Heart left ventricle (tissue), 16 donors: ENCODE data around the gene SMOC2. TPM values are rescaled to one million over a fixed set of nuclear protein-coding genes. Genes with fewer than 3 reads are reported as not detected.
A peak's percentile ranks its signal among the peaks of the same experiment; 100 is the strongest.

Experiments used
- ATAC-seq, 4 donors: fragments of 200-7000 bp; cut with Tn5 transposase; one replicate each; pipeline ENCODE4 v1.9.1; 2020 to 2022; ENCODE audit warnings: moderate library complexity in 4 of 4, mild to moderate bottlenecking in 3 of 4, moderate number of reproducible peaks in 1 of 4
- DNase-seq, 5 donors: peaks; one replicate each; pipeline ENCODE4 v3.0.0-alpha.2; 2020
- H3K27ac ChIP-seq, 12 donors: fragments of 200-600 bp; sonication (generic) in 4 of 12; one replicate each; pipeline versions ENCODE4 v1.5.0 to v1.8.0; 2016 to 2022; ENCODE audit warnings: mild to moderate bottlenecking in 2 of 12
- H3K27me3 ChIP-seq, 9 donors: fragments of 200-600 bp; sonication (generic) in 2 of 9; one replicate each; pipeline versions ENCODE4 v1.5.1 to v1.8.0; 2016 to 2022; ENCODE audit warnings: mild to moderate bottlenecking in 3 of 9
- H3K36me3 ChIP-seq, 9 donors: fragments of 200-600 bp; sonication (generic) in 2 of 9; one replicate each; pipeline versions ENCODE4 v1.5.0 to v1.8.0; 2018 to 2022; ENCODE audit warnings: mild to moderate bottlenecking in 2 of 9
- H3K4me1 ChIP-seq, 12 donors: fragments of 200-600 bp; sonication (generic) in 4 of 12; one replicate each; pipeline versions ENCODE4 v1.5.0 to v1.8.0; 2016 to 2022; ENCODE audit warnings: mild to moderate bottlenecking in 3 of 12
- H3K4me3 ChIP-seq, 12 donors: fragments of 200-600 bp; sonication (generic) in 4 of 12; one replicate each; pipeline versions ENCODE4 v1.5.0 to v1.8.0; 2017 to 2022; ENCODE audit warnings: mild to moderate bottlenecking in 9 of 12, moderate library complexity in 4 of 12
- H3K9me3 ChIP-seq, 12 donors: fragments of 200-600 bp; sonication (generic) in 4 of 12; one replicate each; pipeline versions ENCODE4 v1.5.0 to v1.8.0; 2016 to 2022; ENCODE audit warnings: mild to moderate bottlenecking in 1 of 12
- CTCF ChIP-seq, 12 donors: fragments of 200-600 bp; sonication (generic) in 4 of 12; IDR thresholded peaks; one replicate each; pipeline versions ENCODE4 v1.5.0 to v1.8.0; 2018 to 2022; ENCODE audit warnings: antibody characterized with exemption in 12 of 12, mild to moderate bottlenecking in 5 of 12
- POLR2A ChIP-seq, 2 donors: fragments of 450-650 bp; IDR thresholded peaks; one replicate each; pipeline ENCODE4 v1.6.1; 2017; ENCODE audit warnings: antibody characterized with exemption in 2 of 2, mild to moderate bottlenecking in 2 of 2, moderate library complexity in 2 of 2
- WGBS, 4 donors: extraction: QIAGEN DNeasy Blood & Tissue Kit in 2 of 4; methylation state at CpG; one replicate each; pipeline versions ENCODE4 v1.1.5 to v1.1.7; 2013 to 2018; 5-methylcytosine and 5-hydroxymethylcytosine counted together
- intact Hi-C, 10 donors: fragments of 100-400 bp; cut with DNase I; formaldehyde crosslinking; loops; one replicate each; pipeline versions ENCODE4 v1.11.1 to v1.14.2; 2022
- polyA plus RNA-seq, 2 donors: library from polyadenylated mRNA; stranded (reverse); fragments of 200-250 nt; gene quantifications; one replicate each; pipeline ENCODE4 v1.2.3, GENCODE V29; 2013
- total RNA-seq, 9 donors: library from RNA; depleted of rRNA in 2 of 9; stranded (reverse); fragments of >200 nt in 2 of 9; fragmentation: NEBNext Ultra II Directional in 3 of 9; extraction: Animal tissue kit (Norgen Biotek cat#: 25700) in 3 of 9; gene quantifications; one replicate each; pipeline versions ENCODE4 v1.1.0 to v1.2.4, GENCODE V29; 2016 to 2023
- donor health status: ischemic (EF 13 %, LVEDD 7.1; RV severe dilation, severe dysfunction).
- donor health status: healthy with polysubstance abuse.
- donor health status: DM: no; HTN: yes; CAD: no.
- donor health status: DM: no; HTN: no; CAD: no.
- donor health status: ischemic (EF 25% LVEDD 6.9; RV normal size, moderate dysfunction).
- donor health status: ischemic (EF 25% LVEDD 5.7; RV mildly dilated, moderate dysfunction).
- donor health status: healthy.
- donor health status: DM: yes; HTN: yes; CAD: no.
- donor health status: ischemic (EF 35%, LVEDD 5.7; RV mildly dilated, moderate dysfunction).
- donor health status: nonischemic (EF 11% LVEDD 7.7; RV severe dilation, severe dysfunction).
- donor health status: DM: yes; HTN: yes; CAD: no.
- donor health status: PGD.
- donor health status: ischemic (EF 29% LVEDD 5.4; RV normal size, mild dysfunction).
- donor health status: nonischemic (EF 23%, LVEDD 6.1; RV moderate dilation, normal function).

The SMOC2 gene
- total and polyA plus RNA-seq, 11 donors, result 5.9 to 44.2 (median 15.7) TPM

- no peak for TF ChIP-seq POLR2A (IDR thresholded peaks at IDR 0.05)
- no peak for TF ChIP-seq CTCF (IDR thresholded peaks at IDR 0.05)
- 79 to 93% (median 88%) methylated on average over 9 of the region's 9 CpGs for WGBS, 4 donors
- H3K9me3 ChIP-seq, result peaks cover 0 to 17% (median 0%) of the 10 kb centered on the region in 12 donors
- H3K27ac ChIP-seq, result no peak overlapping the region
- H3K36me3 ChIP-seq, result no peaks in the 10 kb centered on the region
- ATAC-seq (no peak), DNase-seq (peak in 1 of 5 donors; percentile 18)
- intact Hi-C loops, result no loop called here
- no peaks in the 10 kb centered on the region for H3K27me3 ChIP-seq
- no peak overlapping the region for H3K4me3 ChIP-seq
- no peaks in the 10 kb centered on the region for H3K4me1 ChIP-seq
Observed at GRCh38 chr6:168403370-168404005, 37.5 kb upstream of the SMOC2 start.

DNA sequence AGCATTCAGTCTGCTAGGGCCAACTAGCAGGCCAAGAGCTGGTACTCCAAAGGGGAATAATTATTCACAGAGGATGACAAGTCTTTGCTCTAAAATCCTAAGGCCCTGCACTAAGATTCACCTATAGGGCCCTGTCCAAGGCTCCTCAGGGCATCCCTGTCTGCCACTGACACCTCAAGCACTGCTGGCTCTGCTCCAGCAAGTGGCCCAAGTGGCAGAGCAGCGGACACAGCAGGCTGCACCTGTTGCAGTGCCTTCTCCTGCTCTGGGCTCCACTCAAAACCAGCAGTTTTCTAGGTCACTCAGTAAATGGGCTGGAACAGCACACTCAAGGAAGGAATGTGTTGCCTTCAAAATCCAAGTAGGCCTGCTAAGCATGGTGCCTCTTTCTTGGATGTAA lies 36.4 kb upstream of the SMOC2 start:
- ATAC-seq (no peak), DNase-seq (peak in 1 of 5 donors; percentile 17)
- intact Hi-C loops, result no loop called here
- Histone ChIP-seq H3K4me3 (no peak overlapping the region), H3K27ac (no peak overlapping the region), H3K36me3 (no peaks in the 10 kb centered on the region), H3K4me1 (no peaks in the 10 kb centered on the region), H3K9me3 (peaks cover 0 to 7% (median 0%) of the 10 kb centered on the region in 12 donors), H3K27me3 (no peaks in the 10 kb centered on the region)
- WGBS, 4 donors, result 83 to 100% (median 89%) methylated on average over 1 of the region's 1 CpG
- TF ChIP-seq CTCF (IDR thresholded peaks at IDR 0.05), result no peak
- no peak for TF ChIP-seq POLR2A (IDR thresholded peaks at IDR 0.05)

DNA sequence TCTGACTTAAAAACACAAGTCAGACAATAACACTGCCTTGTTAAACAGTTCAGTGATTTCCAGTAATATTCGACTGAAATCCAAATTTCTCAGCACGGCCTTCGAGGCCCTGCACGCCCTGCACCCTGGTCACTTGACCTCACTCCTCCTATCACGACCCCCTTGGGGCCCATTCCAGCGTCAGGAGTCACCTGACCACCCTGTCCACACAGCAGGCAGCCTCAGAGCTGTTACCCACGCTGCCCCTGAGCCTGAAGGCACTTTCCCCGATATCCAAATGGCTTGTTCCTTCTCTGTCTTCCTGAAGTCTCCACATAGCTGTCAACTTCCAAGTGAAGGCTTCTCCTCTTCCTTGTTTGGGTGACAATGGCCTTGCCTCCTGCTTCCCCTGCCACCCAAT lies 33.1 kb upstream of the SMOC2 start:
- intact Hi-C loops, result no loop called here
- DNase-seq, result peak in 1 of 5 donors; percentile 36

More for the DNA sequence above, 33.1 kb upstream of the SMOC2 start:
- 78 to 81% (median 79%) methylated on average over 8 of the region's 8 CpGs for WGBS, 4 donors
- TF ChIP-seq POLR2A (IDR thresholded peaks at IDR 0.05), result no peak
- no peak for TF ChIP-seq CTCF (IDR thresholded peaks at IDR 0.05)
- Histone ChIP-seq H3K9me3 (no peaks in the 10 kb centered on the region), H3K4me1 (no peaks in the 10 kb centered on the region), H3K36me3 (no peaks in the 10 kb centered on the region), H3K27me3 (no peaks in the 10 kb centered on the region), H3K4me3 (no peak overlapping the region), H3K27ac (no peak overlapping the region)
- no peak for ATAC-seq
